C4-2B (cell line): Measurements from ENCODE around the gene IL37.
"Not testable (repeated sequence)": the region's sequence is repeated elsewhere in the genome, so short reads cannot be mapped to it uniquely, and the experiment has no call there.

Experiments used
- H3K27ac ChIP-seq: fragments of 450-650 bp; 2 replicates; pipeline ENCODE4 v1.5.1; 2017
- ZFX ChIP-seq: fragments of 450-650 bp; IDR thresholded peaks from 2 replicates; pipeline ENCODE4 v1.6.1; 2017
- TF ChIP-seq, protein P1 (sequence below): fragments of 450-650 bp; conservative IDR thresholded peaks from 2 replicates; pipeline ENCODE4 v1.5.1; 2017; ENCODE audit warnings: mild to moderate bottlenecking

IL37 gene

DNA sequence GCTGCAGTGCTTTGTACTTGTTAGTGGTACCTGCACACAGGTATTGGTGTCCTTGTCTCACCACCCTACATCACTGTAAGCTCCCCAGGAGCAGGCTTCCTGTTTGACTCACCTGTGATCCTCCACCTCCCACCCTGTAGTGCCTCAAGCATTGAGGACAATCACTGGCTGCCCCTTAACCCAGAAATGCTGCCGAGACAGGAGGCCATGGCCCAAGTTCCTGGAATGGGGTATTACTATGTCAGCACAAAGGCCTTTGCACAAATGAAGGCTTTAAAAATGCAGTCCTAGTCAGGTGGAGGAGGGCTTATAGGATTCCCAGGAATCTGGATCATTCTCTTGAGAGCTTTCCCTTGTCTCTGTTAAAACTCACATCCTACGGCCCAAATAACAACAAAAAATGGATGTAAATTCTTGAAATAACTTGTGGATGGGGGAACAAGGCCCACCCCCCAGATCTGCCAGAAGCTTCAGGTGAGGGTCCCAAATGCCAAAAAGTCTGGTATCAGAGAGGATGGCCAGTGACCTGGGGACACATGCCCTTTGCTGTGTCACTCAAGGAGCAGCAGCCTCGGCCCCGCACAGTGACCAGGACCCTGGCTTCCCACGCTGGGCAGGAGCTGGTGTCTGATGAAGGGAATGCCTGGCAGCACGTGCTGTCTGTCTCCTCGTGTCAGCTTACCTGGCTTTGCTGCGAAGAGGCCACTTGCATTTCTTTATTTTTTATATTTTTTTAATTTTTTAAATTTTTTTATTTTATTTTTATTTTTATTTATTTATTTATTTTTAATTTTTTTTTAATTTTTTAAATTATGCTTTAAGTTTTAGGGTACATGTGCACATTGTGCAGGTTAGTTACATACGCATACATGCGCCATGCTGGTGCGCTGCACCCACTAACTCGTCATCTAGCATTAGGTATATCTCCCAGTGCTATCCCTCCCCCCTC is 3.7 kb upstream of the IL37 start:
- no peak for TF ChIP-seq ZFX
- TF ChIP-seq, protein P1, sequence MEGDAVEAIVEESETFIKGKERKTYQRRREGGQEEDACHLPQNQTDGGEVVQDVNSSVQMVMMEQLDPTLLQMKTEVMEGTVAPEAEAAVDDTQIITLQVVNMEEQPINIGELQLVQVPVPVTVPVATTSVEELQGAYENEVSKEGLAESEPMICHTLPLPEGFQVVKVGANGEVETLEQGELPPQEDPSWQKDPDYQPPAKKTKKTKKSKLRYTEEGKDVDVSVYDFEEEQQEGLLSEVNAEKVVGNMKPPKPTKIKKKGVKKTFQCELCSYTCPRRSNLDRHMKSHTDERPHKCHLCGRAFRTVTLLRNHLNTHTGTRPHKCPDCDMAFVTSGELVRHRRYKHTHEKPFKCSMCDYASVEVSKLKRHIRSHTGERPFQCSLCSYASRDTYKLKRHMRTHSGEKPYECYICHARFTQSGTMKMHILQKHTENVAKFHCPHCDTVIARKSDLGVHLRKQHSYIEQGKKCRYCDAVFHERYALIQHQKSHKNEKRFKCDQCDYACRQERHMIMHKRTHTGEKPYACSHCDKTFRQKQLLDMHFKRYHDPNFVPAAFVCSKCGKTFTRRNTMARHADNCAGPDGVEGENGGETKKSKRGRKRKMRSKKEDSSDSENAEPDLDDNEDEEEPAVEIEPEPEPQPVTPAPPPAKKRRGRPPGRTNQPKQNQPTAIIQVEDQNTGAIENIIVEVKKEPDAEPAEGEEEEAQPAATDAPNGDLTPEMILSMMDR, result no peak
- H3K27ac ChIP-seq, result no peak overlapping the region

DNA sequence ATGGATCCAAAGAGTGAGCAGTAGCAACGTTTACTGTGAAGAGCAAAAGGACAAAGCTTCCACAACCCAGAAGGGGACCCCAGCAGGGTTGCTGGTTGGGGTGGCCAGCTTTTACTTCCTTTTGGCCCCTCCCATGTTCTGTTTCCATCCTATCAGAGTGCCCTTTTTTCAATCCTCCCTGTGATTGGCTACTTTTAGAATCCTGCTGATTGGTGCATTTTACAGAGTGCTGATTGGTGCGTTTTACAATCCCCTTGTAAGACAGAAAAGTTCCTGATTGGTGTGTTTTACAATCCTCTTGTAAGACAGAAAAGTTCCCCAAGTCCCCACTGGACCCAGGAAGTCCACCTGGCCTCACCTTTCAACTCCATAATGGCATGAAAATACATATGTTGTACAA is 2.4 kb upstream of the IL37 start:
- not testable (repeated sequence) for H3K27ac ChIP-seq

DNA sequence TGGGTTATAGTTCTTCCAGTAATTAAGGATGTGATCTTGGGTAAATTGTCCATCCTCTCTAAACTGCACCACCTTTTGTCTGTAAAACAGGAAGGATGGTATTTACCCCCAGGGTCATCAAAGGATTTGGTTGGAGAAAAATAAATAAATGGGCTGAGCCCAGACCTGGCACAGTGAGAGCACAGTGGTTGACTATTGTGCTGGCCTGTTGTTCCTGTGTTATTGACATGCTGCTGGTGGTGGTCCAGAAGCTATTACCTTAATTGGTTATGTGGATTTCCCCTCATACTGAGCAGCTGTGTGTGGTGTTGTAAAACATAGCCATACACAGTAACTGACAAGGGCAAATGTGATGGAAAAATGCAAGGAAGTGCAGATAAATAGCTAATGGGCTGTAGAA is 746 bp upstream of the IL37 start:
- TF ChIP-seq ZFX, result no peak
- TF ChIP-seq, protein P1, result no peak
- H3K27ac ChIP-seq, result no peak overlapping the region

DNA sequence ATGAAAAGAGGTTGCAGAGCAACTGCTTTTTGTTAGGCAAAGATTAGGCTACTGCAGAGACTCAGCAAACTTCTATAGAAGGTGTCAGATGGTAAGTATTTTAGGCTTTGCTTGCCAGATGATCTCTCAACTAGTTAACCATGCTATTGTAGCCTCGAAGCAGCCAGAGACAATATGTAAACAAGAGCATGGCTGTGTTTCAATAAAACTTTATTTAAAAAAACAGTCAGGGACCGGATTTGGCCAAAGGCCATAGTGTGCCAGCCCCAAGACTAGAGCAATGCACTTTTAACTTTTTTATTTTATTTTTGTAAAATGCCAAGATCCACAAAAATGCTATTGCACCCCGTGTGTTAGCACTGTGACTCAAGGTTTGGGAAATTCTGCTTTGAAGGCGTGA is 1.4 kb downstream of the IL37 start:
- TF ChIP-seq, protein P1, result no peak
- TF ChIP-seq ZFX, result no peak
- H3K27ac ChIP-seq, result no peak overlapping the region

DNA sequence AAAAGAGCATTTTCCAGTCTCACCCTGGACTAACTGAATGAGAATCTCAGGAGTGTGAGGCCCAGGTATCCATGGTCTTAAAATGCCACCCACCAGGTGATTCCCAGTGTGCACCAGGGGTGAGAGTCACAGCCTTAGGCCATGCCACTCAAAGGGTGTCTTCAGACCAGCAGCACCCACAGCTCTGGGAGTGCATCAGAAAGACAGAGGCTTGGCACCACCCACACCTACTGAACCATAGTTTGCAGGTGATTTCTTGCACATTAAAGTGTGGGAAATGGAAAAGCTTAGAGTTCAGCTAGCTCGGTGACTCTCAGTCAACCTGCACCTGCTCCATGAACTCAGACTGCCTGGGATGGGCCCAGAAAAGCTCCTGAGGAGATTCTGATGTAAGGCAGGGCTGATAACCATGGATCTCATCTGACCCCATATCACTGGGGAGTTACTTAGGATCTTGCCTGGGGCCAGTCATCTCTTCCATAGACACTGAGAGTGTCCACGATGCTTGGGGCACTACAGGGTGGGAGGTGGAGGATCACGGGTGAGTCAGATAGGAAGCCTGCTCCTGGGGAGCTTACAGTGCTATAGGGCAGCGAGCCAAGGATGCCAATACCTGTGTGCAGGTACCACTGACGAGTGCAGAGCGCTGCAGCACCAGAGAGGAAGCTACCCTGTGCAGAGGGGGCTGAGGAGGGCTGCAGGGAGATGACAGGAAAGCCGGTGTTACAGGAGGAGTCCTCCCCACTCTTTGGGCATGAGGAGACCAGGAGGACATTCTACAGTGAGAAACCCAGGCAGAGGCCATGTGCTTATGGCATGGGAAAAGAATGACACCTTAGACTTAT is 4.6 kb downstream of the IL37 start:
- H3K27ac ChIP-seq, result no peak overlapping the region
- TF ChIP-seq ZFX, result no peak
- TF ChIP-seq, protein P1, result no peak

DNA sequence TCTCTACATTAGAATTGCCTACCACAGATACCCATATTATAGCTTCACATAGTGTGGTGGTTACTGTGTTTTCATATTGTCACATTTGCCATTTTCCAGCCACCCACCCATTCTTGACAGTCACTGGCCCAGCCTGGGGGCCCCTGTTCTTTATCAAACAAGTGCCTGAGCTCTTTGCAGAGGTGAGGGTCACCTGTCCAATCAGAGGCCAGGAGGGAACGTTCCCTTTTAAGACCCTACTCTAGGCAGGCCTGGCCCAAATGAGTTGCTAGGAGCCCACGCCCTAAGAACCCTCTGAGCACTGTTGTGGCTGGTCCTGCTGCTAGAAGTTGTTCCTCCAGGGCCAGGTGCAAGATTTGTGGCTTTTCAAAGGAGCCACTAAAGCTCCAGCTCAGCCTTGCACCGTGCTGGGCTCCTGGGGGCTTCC is 5.2 kb downstream of the IL37 start:
- no peak overlapping the region for H3K27ac ChIP-seq
- TF ChIP-seq, protein P1, result no peak
- no peak for TF ChIP-seq ZFX

DNA sequence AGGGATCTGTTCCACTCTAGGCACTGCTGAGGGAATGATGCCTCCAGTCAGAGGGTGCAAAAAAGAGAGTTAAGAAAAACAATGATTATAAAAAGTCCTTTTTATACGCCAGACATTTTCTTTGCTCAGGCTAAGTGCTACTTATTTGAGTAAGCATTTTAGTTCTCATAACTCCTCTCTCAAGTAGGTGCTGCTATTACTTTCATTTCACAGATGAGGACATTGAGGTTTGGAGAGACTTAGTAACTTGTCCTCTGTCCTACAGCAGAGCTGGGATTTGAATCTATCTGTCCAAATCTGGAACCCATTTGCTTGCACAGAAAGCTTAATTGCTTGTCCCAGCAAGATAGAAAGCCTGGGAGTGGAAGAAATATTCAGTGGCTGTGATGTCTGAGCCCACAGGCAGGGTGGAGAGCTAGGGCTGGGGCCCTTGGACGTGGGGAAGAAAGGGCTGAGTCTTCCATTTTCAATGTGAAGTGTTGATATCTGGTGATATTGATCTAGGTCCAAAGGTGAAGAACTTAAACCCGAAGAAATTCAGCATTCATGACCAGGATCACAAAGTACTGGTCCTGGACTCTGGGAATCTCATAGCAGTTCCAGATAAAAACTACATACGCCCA is 5.8 kb downstream of the IL37 start:
- no peak overlapping the region for H3K27ac ChIP-seq
- TF ChIP-seq ZFX, result no peak
- TF ChIP-seq, protein P1, result no peak
